ENCODE data around the gene CDKAL1.

DNA sequence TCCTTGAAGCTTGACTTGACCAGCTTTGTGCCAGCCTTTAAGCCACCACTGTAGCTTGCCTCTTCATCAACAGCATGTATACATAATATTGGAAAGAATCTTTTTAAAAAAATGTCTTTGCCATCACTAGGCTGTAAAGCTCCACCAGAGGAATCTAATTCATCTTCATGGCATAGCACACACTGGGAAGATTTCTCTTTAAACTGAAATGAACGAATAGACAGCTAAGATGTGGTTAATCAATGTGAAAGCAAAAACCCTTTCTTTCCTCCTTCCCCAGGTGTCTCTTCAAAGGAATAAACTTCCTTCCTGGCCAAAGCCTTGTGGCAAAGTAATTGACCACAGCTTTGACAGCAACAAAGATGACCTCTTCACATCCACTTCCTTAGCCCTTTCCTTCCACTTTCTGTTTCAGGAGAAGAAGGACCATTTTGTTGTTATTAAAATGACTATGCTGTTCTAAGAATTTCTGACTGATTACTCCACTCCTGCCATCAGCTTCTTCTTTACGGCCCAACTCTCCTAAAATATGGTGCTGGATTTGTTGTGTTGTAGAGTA is 630.6 kb downstream of the CDKAL1 start:
- TF ChIP-seq, protein P1, sequence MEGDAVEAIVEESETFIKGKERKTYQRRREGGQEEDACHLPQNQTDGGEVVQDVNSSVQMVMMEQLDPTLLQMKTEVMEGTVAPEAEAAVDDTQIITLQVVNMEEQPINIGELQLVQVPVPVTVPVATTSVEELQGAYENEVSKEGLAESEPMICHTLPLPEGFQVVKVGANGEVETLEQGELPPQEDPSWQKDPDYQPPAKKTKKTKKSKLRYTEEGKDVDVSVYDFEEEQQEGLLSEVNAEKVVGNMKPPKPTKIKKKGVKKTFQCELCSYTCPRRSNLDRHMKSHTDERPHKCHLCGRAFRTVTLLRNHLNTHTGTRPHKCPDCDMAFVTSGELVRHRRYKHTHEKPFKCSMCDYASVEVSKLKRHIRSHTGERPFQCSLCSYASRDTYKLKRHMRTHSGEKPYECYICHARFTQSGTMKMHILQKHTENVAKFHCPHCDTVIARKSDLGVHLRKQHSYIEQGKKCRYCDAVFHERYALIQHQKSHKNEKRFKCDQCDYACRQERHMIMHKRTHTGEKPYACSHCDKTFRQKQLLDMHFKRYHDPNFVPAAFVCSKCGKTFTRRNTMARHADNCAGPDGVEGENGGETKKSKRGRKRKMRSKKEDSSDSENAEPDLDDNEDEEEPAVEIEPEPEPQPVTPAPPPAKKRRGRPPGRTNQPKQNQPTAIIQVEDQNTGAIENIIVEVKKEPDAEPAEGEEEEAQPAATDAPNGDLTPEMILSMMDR (IDR thresholded peaks at IDR 0.05), result no peak
- TF ChIP-seq POLR2A (IDR thresholded peaks at IDR 0.05), result no peak

Measured in prostate gland (tissue), 2 donors.